ENCODE measurements around the gene ATP5ME. TPM values are rescaled to one million over a fixed set of nuclear protein-coding genes. Genes with fewer than 3 reads are reported as not detected.

Gene ATP5ME
- total RNA-seq, 2 experiments from 2014 or later, result 162 to 183 TPM

DNA sequence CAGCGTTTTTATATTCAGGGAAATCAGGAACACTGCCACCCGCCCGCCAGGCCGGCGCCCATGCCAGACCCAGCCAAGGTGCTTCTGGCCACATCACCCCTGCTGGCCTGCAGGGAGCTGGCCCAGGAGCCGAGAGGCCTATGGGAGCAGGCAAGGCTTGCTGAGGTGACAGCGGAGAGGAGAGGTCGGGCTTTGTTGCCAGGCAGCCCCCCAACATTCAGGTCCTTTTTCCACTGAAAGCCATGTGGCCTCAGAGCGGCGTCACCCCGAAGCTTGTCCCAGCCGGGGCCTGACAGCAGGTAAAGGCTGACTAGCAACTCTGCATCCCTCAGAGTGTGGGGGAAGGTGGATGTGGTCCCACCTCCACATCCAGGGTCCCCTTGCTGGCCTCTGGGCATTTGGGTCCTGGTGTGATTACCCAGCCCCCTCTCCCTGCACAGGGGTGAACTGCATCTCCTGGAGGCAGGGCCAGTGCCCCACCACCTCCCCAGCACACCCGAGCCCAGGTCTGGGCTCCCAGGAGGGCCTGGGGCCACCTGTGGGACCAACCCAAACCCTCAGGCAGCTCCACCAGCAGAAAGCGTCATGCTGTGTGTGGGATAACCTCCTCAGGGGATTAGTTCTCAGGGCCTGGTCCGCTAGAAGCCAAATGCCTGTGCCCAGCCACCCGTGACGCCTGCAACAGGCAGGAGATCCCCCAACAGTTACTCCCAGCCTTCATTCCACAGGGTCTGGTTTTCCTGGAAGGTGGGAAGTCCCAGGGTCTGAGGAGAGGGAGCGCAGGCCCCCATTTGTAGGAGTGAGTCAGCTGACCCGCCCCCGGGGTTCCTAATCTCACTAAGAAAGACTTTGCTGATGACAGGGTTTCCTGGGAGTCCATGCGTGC, 49.1 kb downstream of the ATP5ME start, which contains the start of gene PDE6B:
TSS of gene PDE6B (plus strand) at position 869 of the 886 bp plus-strand sequence. CDS start 54 bp downstream, outside the sequence.
- peaks cover 5% of the 10 kb centered on the region for H3K9me3 Mint-ChIP-seq
- no peaks in the 10 kb centered on the region for H3K27me3 Mint-ChIP-seq
- H3K36me3 Mint-ChIP-seq (ENCODE audit: low read depth), result no peaks in the 10 kb centered on the region
- H3K27ac Mint-ChIP-seq, result no peak within 1 kb of the TSS
- H3K4me3 Mint-ChIP-seq, result no peak within 1 kb of the TSS
- no peaks in the 10 kb centered on the region for H3K4me1 Mint-ChIP-seq
- ChIA-PET CTCF (interaction anchor here (1.4 kb wide), 1 partner anchor 24 kb away, joined by 5 read pairs; no protein-coding TSS in a partner anchor), POLR2A (no interaction called here)
- DNase-seq, result no peak

DNA sequence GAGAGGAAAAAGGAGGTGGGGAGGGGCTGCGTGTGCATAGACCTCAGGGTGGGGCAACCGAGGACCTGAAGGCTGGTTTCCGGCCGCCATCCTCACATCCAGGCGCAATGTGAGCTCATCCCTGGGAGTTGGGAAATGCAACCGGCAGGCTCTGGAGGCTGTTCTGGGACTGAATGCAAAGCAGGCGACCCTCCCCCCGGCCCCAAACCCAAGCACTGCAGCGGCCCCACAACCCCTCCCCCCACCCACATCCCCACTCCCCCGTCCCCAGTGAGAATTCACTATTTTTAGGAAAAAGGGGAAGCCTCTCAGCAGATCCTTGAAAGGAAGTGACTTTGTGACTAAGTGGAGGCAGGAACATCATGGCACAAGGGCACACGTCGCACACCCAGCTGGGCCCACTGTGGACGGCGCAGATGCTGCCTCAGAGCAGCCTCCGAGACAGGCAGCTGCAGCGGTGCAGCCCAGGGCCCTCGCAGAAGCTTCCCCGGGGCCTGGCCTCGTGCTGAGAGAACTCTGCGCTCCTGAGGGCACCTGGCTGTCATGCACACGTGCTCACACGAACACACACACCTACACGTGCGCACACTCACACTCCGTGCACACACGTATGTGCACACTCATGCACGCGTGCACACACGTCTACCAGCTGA, 50.0 kb downstream of the ATP5ME start:
- POLR2A ChIA-PET, result no interaction called here
- H3K9me3 Mint-ChIP-seq, result peaks cover 5% of the 10 kb centered on the region
- no peak overlapping the region for H3K4me3 Mint-ChIP-seq
- no peak for DNase-seq
- CTCF ChIA-PET, result interaction anchor here (1.4 kb wide), 1 partner anchor 25 kb away, joined by 5 read pairs; no protein-coding TSS in a partner anchor
- no peaks in the 10 kb centered on the region for H3K27me3 Mint-ChIP-seq
- no peak overlapping the region for H3K27ac Mint-ChIP-seq
- H3K4me1 Mint-ChIP-seq, result no peaks in the 10 kb centered on the region
- H3K36me3 Mint-ChIP-seq (ENCODE audit: low read depth), result no peaks in the 10 kb centered on the region

DNA sequence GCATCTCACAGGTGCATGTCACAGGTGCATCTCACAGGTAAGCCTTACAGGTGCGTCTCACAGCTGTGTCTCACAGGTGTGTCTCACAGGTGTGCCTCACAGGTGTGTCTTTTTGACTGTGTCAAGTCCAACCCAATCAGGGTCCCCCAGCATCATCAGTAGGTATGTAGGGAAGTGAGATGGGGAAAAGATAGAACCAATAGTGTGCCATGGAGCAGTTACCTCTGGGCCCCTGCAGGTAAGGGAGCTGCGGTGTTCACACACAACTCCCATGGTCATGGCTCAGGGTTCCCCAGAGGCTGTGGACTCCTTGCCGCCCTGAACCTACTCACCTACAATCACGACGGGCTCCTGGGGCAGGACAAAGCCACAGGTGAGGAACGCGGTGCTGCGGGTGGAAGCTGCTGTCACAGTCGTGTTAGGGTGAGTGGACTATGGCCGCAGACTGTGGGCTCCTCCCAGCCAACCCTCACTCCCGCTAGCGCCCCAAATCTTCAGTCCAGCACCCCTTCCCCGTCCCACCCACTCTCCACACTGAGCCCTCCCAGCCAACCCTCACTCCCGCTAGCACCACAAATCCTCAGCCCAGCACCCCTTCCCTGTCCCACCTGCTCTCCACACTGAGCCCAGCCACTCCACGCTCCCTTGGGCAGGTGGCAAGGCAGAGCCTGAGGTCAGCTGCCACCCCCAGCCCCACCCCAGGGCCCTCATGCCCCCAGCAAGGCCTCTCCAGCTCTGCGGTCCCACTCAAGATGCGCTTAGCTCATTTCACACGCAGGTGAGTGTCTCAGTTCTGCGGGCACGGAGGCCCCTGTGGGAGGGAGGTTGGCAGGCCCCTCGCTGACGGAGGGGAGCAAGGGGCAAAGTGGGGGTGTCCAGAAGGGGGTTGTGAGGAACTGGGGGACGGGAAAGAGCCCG, 50.8 kb downstream of the ATP5ME start:
- Mint-ChIP-seq H3K36me3 (ENCODE audit: low read depth) (no peaks in the 10 kb centered on the region), H3K4me3 (no peak overlapping the region), H3K27ac (no peak overlapping the region), H3K27me3 (no peaks in the 10 kb centered on the region), H3K9me3 (peaks cover 5% of the 10 kb centered on the region), H3K4me1 (no peaks in the 10 kb centered on the region)
- DNase-seq, result no peak
- CTCF ChIA-PET, result no interaction called here
- POLR2A ChIA-PET, result no interaction called here

Other genes with a start within 250 kb of the ATP5ME start
- gene ZNF721, start 175.1 kb downstream of the ATP5ME start, total RNA-seq, result 10 to 100 TPM; 32.7 to 33.4 TPM
- 10 to 100 TPM; 61.9 to 69.5 TPM for gene PIGG, start 175.1 kb downstream of the ATP5ME start, total RNA-seq
- gene TMEM271, start 98.0 kb downstream of the ATP5ME start, total RNA-seq, result not detected
- gene PDE6B, start 48.7 kb downstream of the ATP5ME start, total RNA-seq, result 10 to 100 TPM; 15.9 to 18.7 TPM
- 10 to 100 TPM; 17.8 to 19.0 TPM for gene MYL5, start 266 bp upstream of the ATP5ME start, total RNA-seq
- gene SLC49A3, start 14.9 kb upstream of the ATP5ME start, total RNA-seq, result under 1 TPM in 1 of 2 experiments, not detected in 1; 0.35 TPM
- gene PCGF3, start 31.6 kb upstream of the ATP5ME start, total RNA-seq, result 10 to 100 TPM; 34.9 to 36.8 TPM
- under 1 TPM; 0.17 to 0.42 TPM for gene CPLX1, start 151.9 kb upstream of the ATP5ME start, total RNA-seq